Stomach (tissue), 4 donors: ENCODE measurements around the gene KIR2DL1.
"Not testable (repeated sequence)": the region's sequence is repeated elsewhere in the genome, so short reads cannot be mapped to it uniquely, and the experiment has no call there.

ENCODE experiments used
- POLR2A ChIP-seq, 4 donors: fragments of 450-650 bp; IDR thresholded peaks; one replicate each; pipeline ENCODE4 v1.6.1; 2016; ENCODE audit warnings: antibody characterized with exemption in 4 of 4, control low read depth in 2 of 4, mild to moderate bottlenecking in 1 of 4, moderate library complexity in 1 of 4
- POLR2AphosphoS5 ChIP-seq, 3 donors: sonication (generic); formaldehyde crosslinking; IDR thresholded peaks; one replicate each; pipeline ENCODE4 v1.6.1; 2016; ENCODE audit warnings: antibody characterized with exemption in 3 of 3
- TF ChIP-seq, protein P1 (sequence below), 7 experiments: fragments of 450-650 bp in 4 of 7; fragments of 200-600 bp in 3 of 7; sonication (generic) in 3 of 7; IDR thresholded peaks; one replicate each; pipeline ENCODE4 v1.5.1; 2016 to 2019; ENCODE audit warnings: antibody characterized with exemption in 7 of 7, control low read depth in 2 of 7, mild to moderate bottlenecking in 1 of 7

DNA sequence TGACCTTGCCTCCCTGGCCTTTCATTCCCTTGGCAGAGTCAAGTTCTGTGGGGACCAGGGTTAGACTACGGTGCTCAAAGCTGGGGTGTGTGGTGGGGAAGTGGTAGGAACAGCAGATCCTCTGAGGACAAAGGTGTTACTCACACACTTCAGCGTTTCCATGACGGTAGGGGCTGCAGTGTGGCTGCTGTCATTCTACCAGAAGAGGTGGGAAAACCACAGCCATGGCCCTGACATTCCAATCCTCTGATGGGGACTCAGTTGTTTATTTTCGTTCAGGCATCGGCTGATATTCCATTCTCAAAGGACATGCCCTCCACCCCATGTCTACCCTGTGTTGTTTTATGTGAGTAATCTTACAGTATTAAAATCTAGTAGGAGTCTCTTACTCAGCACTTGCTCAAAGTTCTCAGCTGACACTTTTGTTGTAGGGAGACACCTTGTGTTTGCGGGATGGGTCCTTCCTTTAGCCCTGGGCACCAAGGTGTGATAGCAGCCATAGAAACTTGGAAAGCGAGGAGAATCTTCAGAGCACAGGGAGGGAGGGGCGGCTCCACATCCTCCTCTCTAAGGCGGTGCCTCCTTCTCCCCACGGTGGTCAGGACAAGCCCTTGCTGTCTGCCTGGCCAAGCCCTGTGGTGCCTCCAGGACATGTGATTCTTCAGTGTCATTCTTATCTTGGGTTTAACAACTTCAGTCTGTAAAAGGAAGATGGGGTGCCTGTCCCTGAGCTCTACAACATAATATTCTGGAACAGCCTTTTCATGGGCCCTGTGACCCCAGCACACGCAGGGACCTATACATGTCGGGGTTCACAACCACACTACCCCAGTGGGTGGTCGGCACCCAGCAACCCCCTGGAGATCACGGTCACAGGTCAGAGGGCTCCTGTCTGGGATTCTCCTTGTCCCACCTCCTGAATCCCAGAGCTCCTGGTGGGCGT lies 1.7 kb downstream of the KIR2DL1 start:
- TF ChIP-seq, protein P1, sequence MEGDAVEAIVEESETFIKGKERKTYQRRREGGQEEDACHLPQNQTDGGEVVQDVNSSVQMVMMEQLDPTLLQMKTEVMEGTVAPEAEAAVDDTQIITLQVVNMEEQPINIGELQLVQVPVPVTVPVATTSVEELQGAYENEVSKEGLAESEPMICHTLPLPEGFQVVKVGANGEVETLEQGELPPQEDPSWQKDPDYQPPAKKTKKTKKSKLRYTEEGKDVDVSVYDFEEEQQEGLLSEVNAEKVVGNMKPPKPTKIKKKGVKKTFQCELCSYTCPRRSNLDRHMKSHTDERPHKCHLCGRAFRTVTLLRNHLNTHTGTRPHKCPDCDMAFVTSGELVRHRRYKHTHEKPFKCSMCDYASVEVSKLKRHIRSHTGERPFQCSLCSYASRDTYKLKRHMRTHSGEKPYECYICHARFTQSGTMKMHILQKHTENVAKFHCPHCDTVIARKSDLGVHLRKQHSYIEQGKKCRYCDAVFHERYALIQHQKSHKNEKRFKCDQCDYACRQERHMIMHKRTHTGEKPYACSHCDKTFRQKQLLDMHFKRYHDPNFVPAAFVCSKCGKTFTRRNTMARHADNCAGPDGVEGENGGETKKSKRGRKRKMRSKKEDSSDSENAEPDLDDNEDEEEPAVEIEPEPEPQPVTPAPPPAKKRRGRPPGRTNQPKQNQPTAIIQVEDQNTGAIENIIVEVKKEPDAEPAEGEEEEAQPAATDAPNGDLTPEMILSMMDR (IDR thresholded peaks at IDR 0.05) = not testable (repeated sequence)
- not testable (repeated sequence) for TF ChIP-seq POLR2AphosphoS5, POLR2A (IDR thresholded peaks at IDR 0.05)
